Activated naive CD4-positive, alpha-beta T cell treated with anti-CD3 and anti-CD28 coated beads, Interleukin-2, amount 50 U/mL, for 24 hours (primary cell): ENCODE results near the gene AK1.

Experiments used
- H3K27ac Mint-ChIP-seq: one replicate; pipeline ENCODE4 v1.8.0; 2021; ENCODE audit warnings: mild to moderate bottlenecking, mixed read lengths
- H3K27me3 Mint-ChIP-seq: one replicate; pipeline ENCODE4 v1.8.0; 2021; ENCODE audit warnings: mixed read lengths
- H3K36me3 Mint-ChIP-seq: one replicate; pipeline ENCODE4 v1.8.0; 2021; ENCODE audit warnings: mixed read lengths
- H3K4me1 Mint-ChIP-seq: one replicate; pipeline ENCODE4 v1.8.0; 2021; ENCODE audit warnings: mixed read lengths
- H3K4me3 Mint-ChIP-seq: one replicate; pipeline ENCODE4 v1.8.0; 2021; ENCODE audit warnings: mild to moderate bottlenecking, mixed read lengths
- H3K9me3 Mint-ChIP-seq: one replicate; pipeline ENCODE4 v1.8.0; 2021; ENCODE audit warnings: mixed read lengths

The AK1 gene, protein sequence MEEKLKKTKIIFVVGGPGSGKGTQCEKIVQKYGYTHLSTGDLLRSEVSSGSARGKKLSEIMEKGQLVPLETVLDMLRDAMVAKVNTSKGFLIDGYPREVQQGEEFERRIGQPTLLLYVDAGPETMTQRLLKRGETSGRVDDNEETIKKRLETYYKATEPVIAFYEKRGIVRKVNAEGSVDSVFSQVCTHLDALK

DNA sequence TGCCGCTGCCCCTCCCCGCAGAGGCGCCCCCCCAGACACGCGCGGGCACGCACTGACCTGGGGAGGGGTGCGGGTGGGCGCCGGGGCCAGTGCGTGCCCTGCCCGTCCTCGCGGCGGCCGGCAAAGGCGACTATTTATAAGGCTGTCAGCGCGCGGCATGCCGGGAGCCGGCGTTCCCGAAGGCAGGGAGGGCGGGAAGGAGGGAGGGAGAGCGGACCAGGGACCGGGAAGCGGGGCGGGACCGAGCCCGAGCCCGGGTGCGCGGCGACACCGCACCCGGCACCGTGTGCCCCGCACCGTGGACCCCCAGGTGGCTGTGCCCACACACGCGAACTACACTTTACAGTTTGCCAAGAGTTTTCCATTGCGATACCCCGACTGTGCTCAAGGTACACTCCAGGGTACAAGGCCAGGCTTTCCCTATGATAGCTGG, at the start of gene AK1:
AK1 (minus strand) TSS at position 110 of the 433 bp plus-strand sequence. CDS start 3,058 bp downstream, outside the sequence.
- Mint-ChIP-seq H3K27ac (no peak within 1 kb of the TSS), H3K27me3 (no peaks in the 10 kb centered on the region), H3K4me3 (no peak within 1 kb of the TSS), H3K36me3 (peaks cover 3% of the 10 kb centered on the region), H3K4me1 (peaks cover 8% of the 10 kb centered on the region), H3K9me3 (no peaks in the 10 kb centered on the region)

DNA sequence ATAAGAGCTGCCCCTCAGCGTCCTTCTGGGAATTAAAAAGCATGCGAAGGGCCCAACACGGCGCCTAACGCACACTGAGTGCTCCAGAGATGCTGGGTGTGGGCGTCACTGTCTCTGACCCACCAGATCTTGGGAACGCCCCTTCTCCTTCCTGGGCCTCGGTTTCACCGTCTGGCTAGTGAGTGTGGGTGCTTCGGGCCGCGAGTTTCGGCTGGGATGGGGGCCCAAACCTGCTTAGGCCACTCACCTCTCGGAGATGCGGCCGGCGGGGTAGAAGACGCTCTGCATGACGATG, 49.4 kb upstream of the AK1 start:
- H3K9me3 Mint-ChIP-seq = no peaks in the 10 kb centered on the region
- peaks cover 30% of the 10 kb centered on the region for H3K4me1 Mint-ChIP-seq
- peaks cover 2% of the 10 kb centered on the region for H3K27me3 Mint-ChIP-seq
- peak overlapping the region; percentile 60 for H3K4me3 Mint-ChIP-seq
- no peak overlapping the region for H3K27ac Mint-ChIP-seq
- H3K36me3 Mint-ChIP-seq = no peaks in the 10 kb centered on the region

DNA sequence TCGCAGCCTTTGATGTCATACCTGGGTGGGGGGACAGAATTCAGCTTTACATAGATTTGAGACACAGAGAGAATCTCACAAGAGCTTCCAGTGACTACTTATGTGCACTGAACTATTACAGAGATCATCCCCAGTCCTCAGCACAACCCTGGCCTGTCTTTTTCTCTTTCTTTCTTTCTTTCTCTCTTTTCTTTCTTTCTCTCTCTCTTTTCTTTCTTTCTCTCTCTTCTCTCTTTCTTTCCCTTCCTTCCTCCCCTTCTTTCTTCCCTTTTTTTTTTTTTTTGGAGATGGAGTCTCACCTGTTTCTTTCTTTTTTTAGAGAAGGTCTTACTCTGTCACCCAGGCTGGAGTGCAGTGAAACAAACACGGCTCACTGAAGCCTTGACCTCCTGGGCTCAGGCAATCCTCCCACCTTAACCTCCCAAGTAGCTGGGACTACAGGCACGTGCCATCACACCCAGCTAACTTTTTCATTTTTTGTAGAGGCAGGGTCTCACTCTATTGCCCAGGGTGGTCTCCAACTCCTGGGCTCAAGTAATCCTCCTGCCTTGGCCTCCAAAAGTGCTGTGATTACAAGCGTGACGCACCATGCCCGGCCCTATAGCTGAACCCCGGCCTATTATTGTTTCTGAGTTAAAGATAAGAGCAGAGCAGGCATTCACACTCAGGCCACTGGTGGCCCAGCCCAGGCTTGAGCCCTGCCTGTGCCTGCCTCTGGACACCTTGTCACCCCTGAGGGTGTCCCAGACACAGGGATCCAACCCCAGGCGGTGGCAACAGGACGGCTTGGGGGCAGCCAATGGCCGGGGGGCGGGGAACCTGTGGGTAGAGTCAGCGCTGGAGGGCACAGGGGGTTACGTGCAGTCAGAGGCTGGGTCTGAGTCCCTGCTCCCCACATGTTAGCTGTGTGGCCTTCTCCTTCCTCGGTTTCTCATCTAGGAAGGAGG, 48.8 kb upstream of the AK1 start:
- Mint-ChIP-seq H3K36me3 (no peaks in the 10 kb centered on the region), H3K9me3 (no peaks in the 10 kb centered on the region), H3K27me3 (peaks cover 2% of the 10 kb centered on the region), H3K4me3 (peak overlapping the region; percentile 60), H3K27ac (no peak overlapping the region), H3K4me1 (peaks cover 30% of the 10 kb centered on the region)

DNA sequence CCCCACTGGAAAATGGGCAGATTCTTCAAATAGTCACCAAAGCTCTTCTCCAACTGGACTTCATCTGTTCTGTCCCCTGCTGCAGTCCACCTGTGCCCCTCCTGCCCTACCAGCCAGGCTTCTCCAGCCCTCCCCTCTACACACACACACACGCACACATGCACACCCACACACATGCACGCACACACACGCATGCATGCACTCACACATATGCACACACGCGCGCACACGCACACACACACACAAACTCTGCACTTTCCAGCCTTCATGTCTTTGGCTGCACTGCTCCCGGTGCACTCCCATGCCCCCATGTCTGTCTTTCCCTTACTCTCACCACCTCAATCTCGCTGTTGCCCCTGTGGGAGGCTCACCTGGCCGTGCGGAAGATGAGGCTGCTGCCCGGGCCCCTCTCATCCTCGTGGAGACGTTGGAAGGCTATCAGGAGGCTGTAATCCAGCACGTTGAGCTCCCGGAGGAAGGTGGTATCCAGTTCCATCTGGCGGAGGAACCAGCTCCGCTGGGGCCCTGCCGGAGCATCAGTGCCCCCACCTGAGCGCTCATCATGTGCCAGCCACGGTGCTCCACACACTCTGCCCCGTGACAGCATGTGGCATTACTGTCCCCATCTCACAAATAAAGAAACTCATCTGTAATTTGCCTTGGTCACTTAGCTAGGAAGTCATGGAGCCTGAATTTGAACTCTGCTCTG, 47.4 kb upstream of the AK1 start:
- H3K27ac Mint-ChIP-seq = peak overlapping the region; percentile 32
- peaks cover 22% of the 10 kb centered on the region for H3K4me1 Mint-ChIP-seq
- peaks cover 2% of the 10 kb centered on the region for H3K27me3 Mint-ChIP-seq
- H3K4me3 Mint-ChIP-seq = no peak overlapping the region
- H3K9me3 Mint-ChIP-seq = no peaks in the 10 kb centered on the region
- H3K36me3 Mint-ChIP-seq = no peaks in the 10 kb centered on the region

DNA sequence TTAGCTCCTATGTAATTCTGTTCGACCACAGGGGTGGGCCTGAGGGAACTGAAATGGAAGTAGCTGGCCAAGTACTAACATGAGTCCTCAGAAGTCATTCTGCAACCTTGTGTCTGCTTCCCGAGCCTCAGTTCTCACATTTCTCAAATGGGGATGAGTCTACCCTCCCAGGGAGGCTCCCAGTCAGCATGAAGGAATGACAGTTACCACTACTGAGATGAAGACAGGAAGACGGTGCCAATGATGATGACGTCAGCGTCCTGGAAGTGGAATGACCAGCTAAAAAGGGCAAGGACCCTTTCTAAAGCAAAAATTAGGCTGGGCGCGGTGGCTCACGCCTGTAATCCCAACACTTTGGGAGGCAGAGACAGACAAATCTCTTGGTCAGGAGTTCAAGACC, 46.3 kb upstream of the AK1 start:
- peaks cover 25% of the 10 kb centered on the region for H3K4me1 Mint-ChIP-seq
- H3K4me3 Mint-ChIP-seq = no peak overlapping the region
- H3K27ac Mint-ChIP-seq = no peak overlapping the region
- H3K9me3 Mint-ChIP-seq = no peaks in the 10 kb centered on the region
- peaks cover 2% of the 10 kb centered on the region for H3K27me3 Mint-ChIP-seq
- no peaks in the 10 kb centered on the region for H3K36me3 Mint-ChIP-seq

DNA sequence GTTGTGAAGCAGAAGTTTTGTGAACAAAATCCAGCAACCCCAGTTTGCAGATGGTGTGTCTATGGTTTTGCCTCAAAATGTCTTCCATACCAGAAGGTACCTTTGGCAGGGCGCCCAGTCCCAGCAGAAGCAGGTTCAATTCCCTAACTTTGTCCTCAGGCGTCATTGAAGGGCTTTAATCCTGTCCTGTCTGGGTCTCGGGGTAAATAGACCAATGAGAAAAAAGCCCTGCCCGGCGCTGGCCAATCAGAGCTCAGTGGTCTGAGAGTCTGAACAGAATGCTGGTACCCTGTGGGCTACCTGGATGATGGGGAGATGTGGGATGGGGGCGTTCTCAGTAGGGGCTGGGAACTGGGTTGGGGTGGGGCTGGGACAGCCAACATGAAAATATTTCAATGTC, 45.6 kb upstream of the AK1 start:
- Mint-ChIP-seq H3K4me3 (no peak overlapping the region), H3K36me3 (no peaks in the 10 kb centered on the region), H3K27ac (no peak overlapping the region), H3K4me1 (peaks cover 28% of the 10 kb centered on the region), H3K27me3 (peaks cover 2% of the 10 kb centered on the region), H3K9me3 (no peaks in the 10 kb centered on the region)

DNA sequence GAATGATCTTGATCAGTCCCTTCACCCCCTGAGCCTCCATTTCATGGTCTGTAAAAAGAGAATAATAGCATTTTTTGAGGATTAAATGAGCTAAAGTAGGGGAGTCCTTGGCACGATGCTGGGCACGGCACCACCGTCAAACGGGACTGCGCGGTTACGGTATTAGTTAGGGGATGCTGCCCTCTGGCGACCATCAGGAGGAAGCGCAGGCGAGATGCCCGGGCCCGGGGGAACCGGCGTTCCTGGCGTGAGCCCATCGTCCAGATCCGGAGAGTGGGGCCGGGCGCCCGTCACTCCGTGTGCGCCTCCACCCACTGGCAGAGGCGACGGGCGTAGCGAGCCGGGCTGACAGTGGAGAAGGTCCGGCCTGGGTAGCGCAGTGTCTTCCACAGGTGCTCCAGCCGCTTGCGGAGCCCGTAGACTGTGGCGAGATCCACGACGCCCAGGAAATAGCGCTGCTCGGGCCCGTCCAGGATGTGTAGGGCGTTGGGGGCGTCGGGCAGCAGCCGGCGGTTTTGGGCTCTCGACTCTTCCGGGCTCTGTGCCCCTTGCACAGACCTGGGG, 44.2 kb upstream of the AK1 start:
- Mint-ChIP-seq H3K27ac (no peak overlapping the region), H3K9me3 (no peaks in the 10 kb centered on the region), H3K4me3 (no peak overlapping the region), H3K27me3 (peaks cover 2% of the 10 kb centered on the region), H3K36me3 (no peaks in the 10 kb centered on the region), H3K4me1 (peaks cover 35% of the 10 kb centered on the region)

DNA sequence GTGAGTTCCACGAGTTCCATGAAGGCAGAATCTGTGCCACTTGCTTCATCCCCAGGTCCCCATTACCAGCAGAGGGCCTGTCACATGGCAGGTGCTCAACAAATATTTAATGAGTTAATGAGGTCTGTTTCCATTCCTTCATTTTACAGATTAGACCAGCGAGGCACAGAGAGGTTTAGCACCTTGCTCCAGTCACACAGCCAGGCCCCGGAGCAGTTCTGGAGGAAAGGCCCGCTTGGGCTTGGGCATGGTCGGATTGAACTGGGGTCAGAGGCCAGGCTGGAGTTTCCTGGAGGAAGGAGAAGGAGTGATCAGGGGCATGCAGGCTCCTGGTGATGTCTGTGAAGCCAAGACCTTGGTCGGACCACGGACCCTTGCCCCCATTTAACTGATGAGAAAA, 43.3 kb upstream of the AK1 start:
- peaks cover 2% of the 10 kb centered on the region for H3K27me3 Mint-ChIP-seq
- H3K27ac Mint-ChIP-seq = peak overlapping the region; percentile 9
- peaks cover 38% of the 10 kb centered on the region for H3K4me1 Mint-ChIP-seq
- H3K9me3 Mint-ChIP-seq = no peaks in the 10 kb centered on the region
- H3K36me3 Mint-ChIP-seq = no peaks in the 10 kb centered on the region
- H3K4me3 Mint-ChIP-seq = no peak overlapping the region

DNA sequence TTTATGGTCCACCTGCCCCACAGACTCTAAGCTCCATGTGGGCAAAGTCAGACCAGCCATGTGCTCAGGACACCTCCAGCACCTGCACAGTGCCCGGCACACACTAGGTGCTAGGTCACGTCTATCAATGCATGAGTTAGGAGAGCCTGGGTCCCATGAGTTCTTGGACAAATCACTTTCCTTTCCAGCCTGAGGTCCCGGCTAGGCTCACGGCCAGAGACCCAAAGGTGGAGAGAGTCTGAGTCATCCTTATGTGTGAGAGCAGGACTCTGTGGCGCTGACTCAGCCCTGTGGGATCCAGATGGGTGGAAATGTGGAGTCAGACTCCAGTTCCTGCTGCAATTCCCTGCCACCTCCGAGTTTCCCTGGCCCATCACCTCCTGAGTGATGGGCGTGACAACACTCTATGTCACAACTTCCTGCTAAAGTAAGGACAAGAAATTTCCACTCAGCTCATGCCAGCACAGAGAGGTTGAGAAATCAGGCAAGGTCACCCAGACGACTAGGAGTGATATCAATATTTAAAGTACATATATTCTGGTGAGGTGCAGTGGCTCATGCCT, 41.9 kb upstream of the AK1 start:
- H3K27me3 Mint-ChIP-seq = peaks cover 2% of the 10 kb centered on the region
- peaks cover 48% of the 10 kb centered on the region for H3K4me1 Mint-ChIP-seq
- H3K36me3 Mint-ChIP-seq = no peaks in the 10 kb centered on the region
- no peak overlapping the region for H3K4me3 Mint-ChIP-seq
- peak overlapping the region; percentile 26 for H3K27ac Mint-ChIP-seq
- no peaks in the 10 kb centered on the region for H3K9me3 Mint-ChIP-seq

DNA sequence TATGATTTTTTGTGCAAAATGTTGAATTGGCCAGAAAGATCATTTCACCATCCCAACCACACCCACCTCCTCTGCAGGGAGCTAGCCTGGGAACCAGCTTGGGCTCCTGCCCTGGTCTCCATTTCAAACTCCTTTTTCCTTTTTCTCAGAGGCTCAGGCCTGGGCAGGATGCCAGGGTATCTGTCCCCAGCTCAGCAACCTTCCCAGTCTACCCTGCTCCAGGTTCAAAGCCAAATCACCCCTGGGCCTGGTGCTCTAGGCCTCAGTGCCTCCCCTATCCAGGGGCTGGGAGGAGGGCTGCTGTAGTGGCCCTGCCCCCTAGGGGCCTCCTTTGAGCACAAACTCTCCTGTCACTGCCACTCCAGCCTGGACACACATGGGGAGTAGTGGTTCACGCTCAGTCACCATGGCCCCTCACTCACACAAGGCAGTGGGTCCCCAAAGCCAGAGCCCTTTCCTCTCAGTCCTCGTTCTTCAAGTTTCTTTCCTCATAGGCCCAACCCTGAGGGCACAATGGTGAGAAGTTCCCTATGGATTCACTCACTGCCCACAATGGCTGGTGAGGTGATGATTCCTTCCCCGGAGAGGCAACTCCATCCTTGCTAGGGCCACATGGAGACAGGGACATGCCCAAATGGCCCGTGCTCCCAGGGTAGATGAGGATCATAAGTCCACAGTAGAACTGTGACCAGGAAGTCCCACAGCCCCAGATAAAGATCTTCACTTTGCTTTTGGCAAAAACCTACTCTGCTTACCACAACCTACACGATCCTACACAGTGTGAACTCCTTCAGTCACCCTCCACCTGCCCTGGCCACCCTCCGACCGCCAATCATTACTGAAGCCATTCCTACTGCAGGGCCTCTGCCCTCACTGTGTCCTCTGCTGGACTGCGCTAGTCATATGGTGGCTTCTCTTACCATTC, 41.0 kb upstream of the AK1 start:
- H3K27me3 Mint-ChIP-seq = no peaks in the 10 kb centered on the region
- H3K4me3 Mint-ChIP-seq = no peak overlapping the region
- peak overlapping the region; percentile 26 for H3K27ac Mint-ChIP-seq
- peaks cover 48% of the 10 kb centered on the region for H3K4me1 Mint-ChIP-seq
- no peaks in the 10 kb centered on the region for H3K36me3 Mint-ChIP-seq
- H3K9me3 Mint-ChIP-seq = no peaks in the 10 kb centered on the region

DNA sequence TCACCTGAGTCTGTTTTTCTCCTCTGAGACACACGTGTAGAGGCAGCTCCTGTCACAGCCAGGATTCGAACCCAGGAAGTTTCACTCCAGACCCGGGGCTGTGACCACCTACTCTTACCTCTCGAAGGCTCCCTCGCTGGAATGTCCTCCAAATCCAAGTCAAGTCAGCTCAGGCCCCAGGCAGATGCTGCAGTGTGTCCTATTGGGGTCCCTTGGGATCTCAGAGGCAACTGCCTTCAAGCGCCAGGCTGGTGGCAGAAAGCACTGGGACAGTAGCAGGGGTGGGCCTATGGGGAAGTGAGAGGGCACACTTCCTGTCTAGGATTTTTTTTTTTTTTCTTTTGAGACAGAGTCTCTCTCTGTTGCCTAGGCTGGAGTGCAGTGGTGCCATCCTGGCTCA, 40.1 kb upstream of the AK1 start:
- Mint-ChIP-seq H3K4me3 (peak overlapping the region; percentile 85), H3K4me1 (peaks cover 48% of the 10 kb centered on the region), H3K27me3 (no peaks in the 10 kb centered on the region), H3K9me3 (no peaks in the 10 kb centered on the region), H3K36me3 (no peaks in the 10 kb centered on the region), H3K27ac (peak overlapping the region; percentile 12)

DNA sequence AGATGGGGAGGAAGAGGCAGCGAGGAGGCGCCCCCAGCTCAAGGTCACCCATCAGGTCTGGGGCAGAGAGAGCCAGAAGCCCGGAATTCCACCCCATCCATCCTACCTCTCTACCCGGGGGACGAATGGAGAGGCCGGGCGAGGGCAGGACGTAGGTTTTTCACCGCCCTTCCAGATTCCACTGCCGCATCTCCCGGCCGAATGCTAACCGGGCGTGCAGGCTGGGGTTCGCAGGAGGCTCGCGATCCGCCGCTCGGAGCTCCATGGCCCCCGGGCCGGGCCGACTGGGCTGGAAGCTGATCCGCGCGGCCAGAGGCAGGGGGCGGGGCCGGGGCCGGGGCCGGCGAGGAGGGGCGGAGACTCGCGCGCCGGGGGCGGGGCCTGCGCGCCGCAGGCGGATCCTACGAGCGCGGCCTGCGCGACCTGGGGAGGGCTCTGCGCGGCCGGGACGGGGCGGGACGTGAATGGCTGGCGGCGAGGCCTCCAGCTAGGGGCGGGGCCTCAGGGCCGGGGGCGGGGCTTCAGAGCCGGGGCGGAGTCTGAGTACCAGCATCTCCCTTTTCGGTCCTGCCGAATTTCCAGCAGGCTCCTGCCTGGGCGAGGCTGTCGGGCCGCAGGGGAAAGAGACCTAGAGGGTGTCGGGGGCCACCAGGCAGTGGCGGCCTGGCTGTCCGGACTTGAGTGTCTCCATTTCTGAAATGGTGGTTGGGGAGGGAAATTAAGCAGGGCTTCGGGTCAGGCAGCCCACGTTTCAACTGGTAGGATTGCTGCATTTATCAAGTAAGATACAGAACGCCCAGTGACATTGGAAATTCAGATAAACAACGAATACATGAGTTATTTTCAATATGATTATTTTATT, 39.5 kb upstream of the AK1 start, which contains the start of gene ST6GALNAC4:
ST6GALNAC4 (minus strand) TSS at position 322 of the 862 bp plus-strand sequence. CDS start 622 bp downstream, outside the sequence.
- H3K4me3 Mint-ChIP-seq = peak within 1 kb of the TSS; percentile 86
- H3K9me3 Mint-ChIP-seq = no peaks in the 10 kb centered on the region
- H3K27ac Mint-ChIP-seq = peak within 1 kb of the TSS; percentile 79
- peaks cover 46% of the 10 kb centered on the region for H3K4me1 Mint-ChIP-seq
- no peaks in the 10 kb centered on the region for H3K27me3 Mint-ChIP-seq
- no peaks in the 10 kb centered on the region for H3K36me3 Mint-ChIP-seq

DNA sequence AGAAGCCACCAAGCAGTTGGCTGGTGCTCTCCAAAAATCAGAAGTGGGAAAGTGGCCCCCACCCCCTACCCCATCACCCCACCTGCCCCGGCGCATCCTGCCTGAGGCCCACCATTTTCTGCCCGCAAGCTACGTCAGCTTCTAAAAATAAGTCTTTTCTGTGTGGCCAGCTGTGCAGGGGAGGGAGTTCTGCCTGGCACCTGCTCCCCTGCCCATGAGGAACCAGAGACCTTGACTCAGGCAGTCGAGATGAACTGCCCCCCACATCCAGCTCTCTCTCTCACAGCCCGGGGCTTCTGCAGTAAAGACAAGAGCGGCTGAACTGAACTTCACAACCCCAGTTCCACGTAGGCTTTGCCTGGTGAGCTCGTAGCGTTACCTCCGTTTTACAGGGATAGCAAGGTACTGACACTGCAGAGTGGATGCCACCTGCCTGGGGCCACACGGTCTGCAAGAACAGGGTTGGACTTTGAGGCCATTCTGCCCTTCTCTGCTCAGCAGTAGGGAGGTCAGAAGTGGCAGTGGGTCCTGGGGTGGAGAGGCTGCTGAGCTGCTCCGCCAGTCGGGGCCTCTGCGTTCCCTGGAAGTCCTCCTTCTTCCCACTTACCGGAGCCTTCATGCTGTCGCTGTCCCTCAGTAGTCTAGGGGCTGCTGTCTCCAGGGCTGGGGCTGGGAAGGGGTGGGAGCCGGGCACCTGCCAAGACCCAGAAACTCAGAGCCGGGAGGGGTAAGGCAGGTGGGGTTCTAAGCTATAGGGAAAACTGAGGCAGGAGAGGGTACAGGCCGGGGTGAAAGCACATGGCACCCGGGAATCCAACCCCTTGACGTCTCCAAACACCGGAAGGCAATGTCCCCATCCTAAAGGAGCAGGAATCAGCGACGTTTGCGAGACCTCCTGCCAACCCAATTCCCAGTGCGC, 38.6 kb upstream of the AK1 start:
- Mint-ChIP-seq H3K9me3 (no peaks in the 10 kb centered on the region), H3K27me3 (no peaks in the 10 kb centered on the region), H3K36me3 (no peaks in the 10 kb centered on the region), H3K4me1 (peaks cover 44% of the 10 kb centered on the region), H3K27ac (peak overlapping the region; percentile 23), H3K4me3 (peak overlapping the region; percentile 86)
